HepG2 (cell line): Measurements from ENCODE around the gene TMEM95. TPM values are rescaled to one million over a fixed set of nuclear protein-coding genes. Genes with fewer than 3 reads are reported as not detected.

Experiments
- ESRRA ChIP-seq: sonication (generic); formaldehyde crosslinking; IDR thresholded peaks from 2 replicates; pipeline ENCODE4 v1.5.1; 2020; ENCODE audit warnings: mild to moderate bottlenecking, low read depth, missing genetic modification reagents
- FOSL1 ChIP-seq: sonication (generic); formaldehyde crosslinking; IDR thresholded peaks from 2 replicates; pipeline ENCODE4 v1.9.0; 2021; ENCODE audit warnings: missing genetic modification reagents, borderline replicate concordance
- FOXC1 ChIP-seq: sonication (generic); formaldehyde crosslinking; IDR thresholded peaks from 2 replicates; pipeline ENCODE4 v1.8.0; 2022; ENCODE audit warnings: mild to moderate bottlenecking, missing genetic modification reagents, borderline replicate concordance
- GABPB1 ChIP-seq: IDR thresholded peaks from 2 replicates; pipeline ENCODE4 v1.6.1; 2016; ENCODE audit warnings: mild to moderate bottlenecking, missing genetic modification reagents, moderate library complexity, missing compliant biosample characterization
- HDAC2 ChIP-seq: sonication (generic); formaldehyde crosslinking; IDR thresholded peaks from 2 replicates; pipeline ENCODE4 v1.4.0; 2020; ENCODE audit warnings: missing genetic modification reagents
- MXI1 ChIP-seq: IDR thresholded peaks from 3 replicates; pipeline ENCODE4 v1.6.1; 2012; ENCODE audit warnings: low read depth, low read length, inconsistent platforms, borderline replicate concordance
- MYNN ChIP-seq: sonication (generic); formaldehyde crosslinking; IDR thresholded peaks from 2 replicates; pipeline ENCODE4 v1.4.0; 2020; ENCODE audit warnings: mild to moderate bottlenecking, low read depth, missing genetic modification reagents
- PLSCR1 ChIP-seq: sonication (generic); formaldehyde crosslinking; IDR thresholded peaks from 2 replicates; pipeline ENCODE4 v1.5.0; 2020; ENCODE audit warnings: missing genetic modification reagents, mild to moderate bottlenecking, borderline replicate concordance
- POGK ChIP-seq: sonication (generic); formaldehyde crosslinking; conservative IDR thresholded peaks from 2 replicates; pipeline ENCODE4 v1.8.0; 2022; ENCODE audit warnings: mild to moderate bottlenecking, moderate library complexity, missing genetic modification reagents
- SKI ChIP-seq: fragments of 450-650 bp; IDR thresholded peaks from one replicate; pipeline ENCODE4 v1.6.1; 2018; ENCODE audit warnings: mild to moderate bottlenecking; ENCODE audit not compliant: partially characterized antibody
- SNRNP70 ChIP-seq: fragments of 200-400 bp; formaldehyde crosslinking; IDR thresholded peaks from 2 replicates; pipeline ENCODE4 v1.6.1; 2017; ENCODE audit warnings: mild to moderate bottlenecking, low read depth, low read length, moderate library complexity
- SRY ChIP-seq: sonication (generic); formaldehyde crosslinking; IDR thresholded peaks from 2 replicates; pipeline ENCODE4 v1.8.0; 2022; ENCODE audit warnings: mild to moderate bottlenecking, missing genetic modification reagents
- WIZ ChIP-seq: sonication (generic); formaldehyde crosslinking; IDR thresholded peaks from 2 replicates; pipeline ENCODE4 v1.5.1; 2020; ENCODE audit warnings: mild to moderate bottlenecking, missing genetic modification reagents
- ZBED4 ChIP-seq: sonication (generic); formaldehyde crosslinking; IDR thresholded peaks from 2 replicates; pipeline ENCODE4 v1.4.0; 2020; ENCODE audit warnings: missing genetic modification reagents, borderline replicate concordance
- ZFAT ChIP-seq: sonication (generic); formaldehyde crosslinking; conservative IDR thresholded peaks from 2 replicates; pipeline ENCODE4 v1.8.1; 2023; ENCODE audit warnings: missing genetic modification reagents, inconsistent platforms
- ZFP37 ChIP-seq: sonication (generic); formaldehyde crosslinking; IDR thresholded peaks from 2 replicates; pipeline ENCODE4 v1.4.0; 2020; ENCODE audit warnings: missing genetic modification reagents, borderline replicate concordance
- ZFYVE20 ChIP-seq: sonication (generic); formaldehyde crosslinking; IDR thresholded peaks from 2 replicates; pipeline ENCODE4 v1.8.0; 2023; ENCODE audit warnings: low read depth, mild to moderate bottlenecking, moderate library complexity, missing genetic modification reagents, borderline replicate concordance
- ZNF180 ChIP-seq: sonication (generic); formaldehyde crosslinking; IDR thresholded peaks from 2 replicates; pipeline ENCODE4 v1.4.0; 2020; ENCODE audit warnings: low read depth, missing genetic modification reagents, borderline replicate concordance
- ZNF232 ChIP-seq: sonication (generic); formaldehyde crosslinking; IDR thresholded peaks from 2 replicates; pipeline ENCODE4 v1.4.0; 2020; ENCODE audit warnings: missing genetic modification reagents, borderline replicate concordance
- ZNF550 ChIP-seq: sonication (generic); formaldehyde crosslinking; IDR thresholded peaks from 2 replicates; pipeline ENCODE4 v1.4.0; 2020; ENCODE audit warnings: mild to moderate bottlenecking, missing genetic modification reagents, borderline replicate concordance
- ZNF670 ChIP-seq: sonication (generic); formaldehyde crosslinking; IDR thresholded peaks from 2 replicates; pipeline ENCODE4 v1.8.0; 2022; ENCODE audit warnings: mild to moderate bottlenecking, missing genetic modification reagents, borderline replicate concordance
- ZNF780A ChIP-seq: sonication (generic); formaldehyde crosslinking; IDR thresholded peaks from 2 replicates; pipeline ENCODE4 v1.8.0; 2022; ENCODE audit warnings: mild to moderate bottlenecking, missing genetic modification reagents, moderate library complexity
- ZNF841 ChIP-seq: sonication (generic); formaldehyde crosslinking; IDR thresholded peaks from 2 replicates; pipeline ENCODE4 v1.8.1; 2023; ENCODE audit warnings: missing genetic modification reagents, borderline replicate concordance
- polyA plus RNA-seq, 8 experiments: library from polyadenylated mRNA; depleted of rRNA in 3 of 8; stranded (reverse) in 7 of 8; unstranded in 1 of 8; fragments of >200 nt; fragmentation: Illumina TruSeq in 4 of 8; extraction: Trizol in 4 of 8; gene quantifications; 2 replicates each; pipeline versions ENCODE4 v1.2.1 to v1.2.3, GENCODE V29; 2011 to 2016; ENCODE audit warnings: low read depth in 4 of 8, missing spikeins in 1 of 8, mixed read lengths in 1 of 8; ENCODE audit not compliant: insufficient read depth in 1 of 8
- total RNA-seq, 5 experiments: library from RNA; depleted of rRNA; stranded (reverse); fragments of >200 nt; fragmentation: Illumina TruSeq; extraction: Trizol; gene quantifications; 2 replicates each; pipeline ENCODE4 v1.2.3, GENCODE V29; 2016; ENCODE audit warnings: low read depth in 1 of 5

Gene TMEM95
- total and polyA plus RNA-seq, 2 of the 13 experiments (the other 11 are each of a cell fraction or from before 2014, with no cell fraction given): not detected

- TF ChIP-seq ZBED4 (CRISPR knock-in tag) (0 out of 2 replicates have a peak, but pooled peaks have one; percentile 24), SKI (peak; percentile 60), WIZ (CRISPR knock-in tag) (0 out of 2 replicates have a peak, but pooled peaks have one; percentile 23), GABPB1 (CRISPR knock-in tag) (peak; percentile 88), SRY (CRISPR knock-in tag) (peak; percentile 70; the same call in 1 of the 2 replicates), ZFYVE20 (CRISPR knock-in tag) (no peak), ZNF780A (CRISPR knock-in tag) (no peak), POGK (CRISPR knock-in tag) (no peak; the same call in 1 of the 2 replicates), ZFAT (CRISPR knock-in tag) (no peak), SNRNP70 (no peak), ZNF670 (CRISPR knock-in tag) (no peak), ZNF232 (CRISPR knock-in tag) (no peak), ZFP37 (no peak), ZNF180 (CRISPR knock-in tag) (no peak), MXI1 (peak; percentile 83; the same call in 1 of the 3 replicates), FOXC1 (CRISPR knock-in tag) (no peak), ZNF550 (no peak), MYNN (peak; percentile 29; the same call in 1 of the 2 replicates), HDAC2 (CRISPR knock-in tag) (no peak), PLSCR1 (CRISPR knock-in tag) (no peak), ESRRA (CRISPR knock-in tag) (peak; percentile 91), ZNF841 (CRISPR knock-in tag) (no peak), FOSL1 (CRISPR knock-in tag) (no peak)
These were observed 25.5 kb upstream of the TMEM95 start (continued) for GRCh38 chr17:7329374-7329996.
